ENCODE results near the gene SMDT1.
"Not testable (repeated sequence)": the region's sequence is repeated elsewhere in the genome, so short reads cannot be mapped to it uniquely, and the experiment has no call there.

The SMDT1 gene

GRCh38 chr22:42086051-42086450 lies 6.6 kb downstream of the SMDT1 start:
- no peaks in the 10 kb centered on the region; the same call in 1 of the 2 replicates for H3K4me1 ChIP-seq (ENCODE audit: insufficient read depth, low read length)
- H3K9me3 ChIP-seq (ENCODE audit: insufficient read depth, low read depth, low read length), result no peaks in the 10 kb centered on the region
- no peaks in the 10 kb centered on the region for H3K27me3 ChIP-seq (ENCODE audit: insufficient read depth, low read length)
- H3K4me3 ChIP-seq (ENCODE audit: low read length), result no peak overlapping the region
- peaks cover 56% of the 10 kb centered on the region for H3K36me3 ChIP-seq (ENCODE audit: insufficient read depth, low read depth, low read length)
- H3K9ac ChIP-seq (ENCODE audit: low read depth, low read length), result no peak overlapping the region
- H3K27ac ChIP-seq (ENCODE audit: low read length), result no peak overlapping the region

- peaks cover 23% of the 10 kb centered on the region for H3K36me3 ChIP-seq (ENCODE audit: insufficient read depth, low read depth, low read length)
- no peaks in the 10 kb centered on the region; the same call in 1 of the 2 replicates for H3K4me1 ChIP-seq (ENCODE audit: insufficient read depth, low read length)
- H3K27ac ChIP-seq (ENCODE audit: low read length), result peak within 1 kb of the TSS; percentile 98
- H3K4me3 ChIP-seq (ENCODE audit: low read length), result peak within 1 kb of the TSS; percentile 100
- peak within 1 kb of the TSS; percentile 98 for H3K9ac ChIP-seq (ENCODE audit: low read depth, low read length)
- H3K27me3 ChIP-seq (ENCODE audit: insufficient read depth, low read length), result peaks cover 9% of the 10 kb centered on the region; the same call in 1 of the 2 replicates
- no peaks in the 10 kb centered on the region for H3K9me3 ChIP-seq (ENCODE audit: insufficient read depth, low read depth, low read length)
These were observed 11.3 kb downstream of the SMDT1 start, which contains the start of gene NDUFA6 for GRCh38 chr22:42090596-42091454. Gene NDUFA6 (minus strand): TSS chr22:42090772. CDS start chr22:42090744, 28 bp downstream.

GRCh38 chr22:42091455-42091782 lies 11.9 kb downstream of the SMDT1 start:
- Histone ChIP-seq H3K27ac (ENCODE audit: low read length) (no peak overlapping the region), H3K27me3 (ENCODE audit: insufficient read depth, low read length) (peaks cover 9% of the 10 kb centered on the region; the same call in 1 of the 2 replicates), H3K9me3 (ENCODE audit: insufficient read depth, low read depth, low read length) (no peaks in the 10 kb centered on the region), H3K9ac (ENCODE audit: low read depth, low read length) (peak overlapping the region; percentile 50), H3K4me1 (ENCODE audit: insufficient read depth, low read length) (no peaks in the 10 kb centered on the region; the same call in 1 of the 2 replicates), H3K36me3 (ENCODE audit: insufficient read depth, low read depth, low read length) (peaks cover 17% of the 10 kb centered on the region), H3K4me3 (ENCODE audit: low read length) (peak overlapping the region; percentile 100)

- Histone ChIP-seq H3K4me1 (ENCODE audit: insufficient read depth, low read length) (no peaks in the 10 kb centered on the region), H3K9ac (ENCODE audit: low read depth, low read length) (no peak overlapping the region), H3K27me3 (ENCODE audit: insufficient read depth, low read length) (no peaks in the 10 kb centered on the region), H3K36me3 (ENCODE audit: insufficient read depth, low read depth, low read length) (no peaks in the 10 kb centered on the region), H3K9me3 (ENCODE audit: insufficient read depth, low read depth, low read length) (peaks cover 27% of the 10 kb centered on the region), H3K4me3 (ENCODE audit: low read length) (no peak overlapping the region), H3K27ac (ENCODE audit: low read length) (no peak overlapping the region)
These were observed 21.7 kb downstream of the SMDT1 start for GRCh38 chr22:42101199-42101598.

- H3K4me3 ChIP-seq (ENCODE audit: low read length); H3K4me1 ChIP-seq (ENCODE audit: insufficient read depth, low read length); H3K36me3 ChIP-seq (ENCODE audit: insufficient read depth, low read depth, low read length); H3K9ac ChIP-seq (ENCODE audit: low read depth, low read length); H3K27me3 ChIP-seq (ENCODE audit: insufficient read depth, low read length); H3K27ac ChIP-seq (ENCODE audit: low read length): not testable (repeated sequence)
- peaks cover 27% of the 10 kb centered on the region for H3K9me3 ChIP-seq (ENCODE audit: insufficient read depth, low read depth, low read length)
These were observed 24.9 kb downstream of the SMDT1 start for GRCh38 chr22:42104332-42104860.

- no peak overlapping the region for H3K9ac ChIP-seq (ENCODE audit: low read depth, low read length)
- peaks cover 15% of the 10 kb centered on the region; the same call in 1 of the 2 replicates for H3K9me3 ChIP-seq (ENCODE audit: insufficient read depth, low read depth, low read length)
- no peak overlapping the region for H3K4me3 ChIP-seq (ENCODE audit: low read length)
- H3K27me3 ChIP-seq (ENCODE audit: insufficient read depth, low read length), result no peaks in the 10 kb centered on the region
- no peaks in the 10 kb centered on the region for H3K4me1 ChIP-seq (ENCODE audit: insufficient read depth, low read length)
- H3K36me3 ChIP-seq (ENCODE audit: insufficient read depth, low read depth, low read length), result no peaks in the 10 kb centered on the region
- no peak overlapping the region for H3K27ac ChIP-seq (ENCODE audit: low read length)
These were observed 29.3 kb downstream of the SMDT1 start for GRCh38 chr22:42108848-42109247.

GRCh38 chr22:42111798-42112197 lies 32.3 kb downstream of the SMDT1 start:
- H3K27me3 ChIP-seq (ENCODE audit: insufficient read depth, low read length), result no peaks in the 10 kb centered on the region
- H3K4me1 ChIP-seq (ENCODE audit: insufficient read depth, low read length), result no peaks in the 10 kb centered on the region
- no peak overlapping the region for H3K9ac ChIP-seq (ENCODE audit: low read depth, low read length)
- H3K4me3 ChIP-seq (ENCODE audit: low read length), result no peak overlapping the region
- H3K36me3 ChIP-seq (ENCODE audit: insufficient read depth, low read depth, low read length), result no peaks in the 10 kb centered on the region
- peaks cover 16% of the 10 kb centered on the region for H3K9me3 ChIP-seq (ENCODE audit: insufficient read depth, low read depth, low read length)
- H3K27ac ChIP-seq (ENCODE audit: low read length), result no peak overlapping the region

- not testable (repeated sequence) for H3K4me1 ChIP-seq (ENCODE audit: insufficient read depth, low read length); H3K4me3 ChIP-seq (ENCODE audit: low read length); H3K36me3 ChIP-seq (ENCODE audit: insufficient read depth, low read depth, low read length); H3K27ac ChIP-seq (ENCODE audit: low read length); H3K27me3 ChIP-seq (ENCODE audit: insufficient read depth, low read length); H3K9ac ChIP-seq (ENCODE audit: low read depth, low read length)
- H3K9me3 ChIP-seq (ENCODE audit: insufficient read depth, low read depth, low read length), result peaks cover 16% of the 10 kb centered on the region
These were observed 33.3 kb downstream of the SMDT1 start for GRCh38 chr22:42112793-42113192.

- H3K9me3 ChIP-seq (ENCODE audit: insufficient read depth, low read depth, low read length), result peaks cover 16% of the 10 kb centered on the region
- no peak overlapping the region for H3K4me3 ChIP-seq (ENCODE audit: low read length)
- H3K9ac ChIP-seq (ENCODE audit: low read depth, low read length), result no peak overlapping the region
- no peak overlapping the region for H3K27ac ChIP-seq (ENCODE audit: low read length)
- no peaks in the 10 kb centered on the region for H3K4me1 ChIP-seq (ENCODE audit: insufficient read depth, low read length)
- no peaks in the 10 kb centered on the region for H3K36me3 ChIP-seq (ENCODE audit: insufficient read depth, low read depth, low read length)
- peaks cover 5% of the 10 kb centered on the region; the same call in 1 of the 2 replicates for H3K27me3 ChIP-seq (ENCODE audit: insufficient read depth, low read length)
These were observed 35.2 kb downstream of the SMDT1 start for GRCh38 chr22:42114721-42115120.

- H3K4me3 ChIP-seq (ENCODE audit: low read length), result not testable (repeated sequence)
These were observed 35.9 kb downstream of the SMDT1 start for GRCh38 chr22:42115420-42115830.

GRCh38 chr22:42116848-42117424 lies 37.4 kb downstream of the SMDT1 start:
- Histone ChIP-seq H3K4me1 (ENCODE audit: insufficient read depth, low read length) (no peaks in the 10 kb centered on the region), H3K36me3 (ENCODE audit: insufficient read depth, low read depth, low read length) (no peaks in the 10 kb centered on the region), H3K9ac (ENCODE audit: low read depth, low read length) (no peak overlapping the region), H3K4me3 (ENCODE audit: low read length) (no peak overlapping the region), H3K27ac (ENCODE audit: low read length) (no peak overlapping the region), H3K9me3 (ENCODE audit: insufficient read depth, low read depth, low read length) (peaks cover 16% of the 10 kb centered on the region), H3K27me3 (ENCODE audit: insufficient read depth, low read length) (peaks cover 5% of the 10 kb centered on the region; the same call in 1 of the 2 replicates)

More at GRCh38 chr22:42115420-42115830, 35.9 kb downstream of the SMDT1 start:
- H3K36me3 ChIP-seq (ENCODE audit: insufficient read depth, low read depth, low read length); H3K4me1 ChIP-seq (ENCODE audit: insufficient read depth, low read length); H3K9ac ChIP-seq (ENCODE audit: low read depth, low read length); H3K27ac ChIP-seq (ENCODE audit: low read length); H3K27me3 ChIP-seq (ENCODE audit: insufficient read depth, low read length): not testable (repeated sequence)
- H3K9me3 ChIP-seq (ENCODE audit: insufficient read depth, low read depth, low read length), result peaks cover 16% of the 10 kb centered on the region
